Measurements from ENCODE around the gene GPX4. TPM values are rescaled to one million over a fixed set of nuclear protein-coding genes. Genes with fewer than 3 reads are reported as not detected.

The GPX4 gene
- total and polyA plus RNA-seq, 2 experiments from 2014 or later = 351 to 573 TPM

DNA sequence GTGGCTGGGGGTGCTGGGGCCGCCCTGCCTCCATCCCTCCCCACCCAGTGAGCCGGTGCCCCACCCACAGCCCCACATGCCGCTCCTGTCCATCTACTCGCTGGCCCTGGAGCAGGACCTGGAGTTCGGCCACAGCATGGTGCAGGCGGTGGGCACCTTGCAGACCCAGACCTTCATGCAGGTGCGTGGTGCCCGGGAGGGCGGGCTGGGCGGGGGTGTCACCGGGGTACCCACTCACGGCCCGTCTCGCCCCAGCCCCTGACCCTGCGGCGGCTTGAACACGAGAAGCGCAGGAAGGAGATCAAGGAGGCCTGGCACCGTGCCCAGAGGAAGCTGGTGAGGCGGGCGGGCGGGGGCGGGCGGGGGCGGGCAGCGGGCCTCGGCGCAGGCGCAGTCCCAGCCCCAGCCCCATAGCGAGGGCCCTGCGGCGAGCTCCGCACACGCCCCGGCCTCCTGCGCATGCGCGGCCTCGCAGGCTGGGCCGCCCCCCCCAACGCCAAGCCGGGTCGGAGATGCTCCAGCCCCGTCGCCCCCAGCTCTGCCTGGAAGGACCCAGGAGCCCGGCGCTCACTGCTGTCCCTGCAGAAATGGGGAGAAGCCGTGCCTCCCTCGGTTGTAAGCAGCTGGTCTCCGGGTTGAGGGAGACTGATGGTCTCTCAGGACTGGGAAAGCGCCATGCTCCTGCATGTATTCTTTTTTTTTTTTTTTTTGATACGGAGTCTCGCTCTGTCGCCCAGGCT, 29.1 kb upstream of the GPX4 start:
- Mint-ChIP-seq H3K36me3 (ENCODE audit: low read depth) (peaks cover 27% of the 10 kb centered on the region), H3K4me3 (no peak overlapping the region), H3K27me3 (ENCODE audit: insufficient read depth, low read depth, poor library complexity) (peaks cover 10% of the 10 kb centered on the region), H3K27ac (no peak overlapping the region), H3K4me1 (peaks cover 5% of the 10 kb centered on the region; the same call in 1 of the 3 replicates), H3K9me3 (no peaks in the 10 kb centered on the region)
- ATAC-seq (no peak), DNase-seq (ENCODE audit: low spot score) (no peak)
- 0 out of 2 replicates have a peak, but pooled peaks cover 4% of the 10 kb centered on the region for H3K79me2 ChIP-seq (replicated peaks; ENCODE audit: insufficient read depth)
- TF ChIP-seq ZNF114 (CRISPR knock-in tag; IDR thresholded peaks at IDR 0.05) = no peak
- TF ChIP-seq, protein P1, sequence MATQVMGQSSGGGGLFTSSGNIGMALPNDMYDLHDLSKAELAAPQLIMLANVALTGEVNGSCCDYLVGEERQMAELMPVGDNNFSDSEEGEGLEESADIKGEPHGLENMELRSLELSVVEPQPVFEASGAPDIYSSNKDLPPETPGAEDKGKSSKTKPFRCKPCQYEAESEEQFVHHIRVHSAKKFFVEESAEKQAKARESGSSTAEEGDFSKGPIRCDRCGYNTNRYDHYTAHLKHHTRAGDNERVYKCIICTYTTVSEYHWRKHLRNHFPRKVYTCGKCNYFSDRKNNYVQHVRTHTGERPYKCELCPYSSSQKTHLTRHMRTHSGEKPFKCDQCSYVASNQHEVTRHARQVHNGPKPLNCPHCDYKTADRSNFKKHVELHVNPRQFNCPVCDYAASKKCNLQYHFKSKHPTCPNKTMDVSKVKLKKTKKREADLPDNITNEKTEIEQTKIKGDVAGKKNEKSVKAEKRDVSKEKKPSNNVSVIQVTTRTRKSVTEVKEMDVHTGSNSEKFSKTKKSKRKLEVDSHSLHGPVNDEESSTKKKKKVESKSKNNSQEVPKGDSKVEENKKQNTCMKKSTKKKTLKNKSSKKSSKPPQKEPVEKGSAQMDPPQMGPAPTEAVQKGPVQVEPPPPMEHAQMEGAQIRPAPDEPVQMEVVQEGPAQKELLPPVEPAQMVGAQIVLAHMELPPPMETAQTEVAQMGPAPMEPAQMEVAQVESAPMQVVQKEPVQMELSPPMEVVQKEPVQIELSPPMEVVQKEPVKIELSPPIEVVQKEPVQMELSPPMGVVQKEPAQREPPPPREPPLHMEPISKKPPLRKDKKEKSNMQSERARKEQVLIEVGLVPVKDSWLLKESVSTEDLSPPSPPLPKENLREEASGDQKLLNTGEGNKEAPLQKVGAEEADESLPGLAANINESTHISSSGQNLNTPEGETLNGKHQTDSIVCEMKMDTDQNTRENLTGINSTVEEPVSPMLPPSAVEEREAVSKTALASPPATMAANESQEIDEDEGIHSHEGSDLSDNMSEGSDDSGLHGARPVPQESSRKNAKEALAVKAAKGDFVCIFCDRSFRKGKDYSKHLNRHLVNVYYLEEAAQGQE (IDR thresholded peaks at IDR 0.05; ENCODE audit: unreplicated experiment) = no peak
- TF ChIP-seq NANOG (IDR thresholded peaks at IDR 0.05; ENCODE audit: borderline replicate concordance) = no peak
- TF ChIP-seq EZH2 (IDR thresholded peaks at IDR 0.05; ENCODE audit: low read depth, unreplicated experiment) = no peak
- no peak for TF ChIP-seq ZNF331 (CRISPR knock-in tag; IDR thresholded peaks at IDR 0.05; ENCODE audit: low read depth)
- H3K4me3 ChIP-seq = no peak overlapping the region
- H3K4me2 ChIP-seq = no peak overlapping the region
- no peak overlapping the region for H3K27ac ChIP-seq (ENCODE audit: low read depth)
- peaks cover 4% of the 10 kb centered on the region; the same call in 1 of the 2 replicates for H3K36me3 ChIP-seq (ENCODE audit: insufficient read depth)
- no peak overlapping the region for H2AFZ ChIP-seq
- H4K20me1 ChIP-seq (replicated peaks; ENCODE audit: insufficient read depth) = 0 out of 2 replicates have a peak, but pooled peaks cover 3% of the 10 kb centered on the region
- no peaks in the 10 kb centered on the region for H3K4me1 ChIP-seq (ENCODE audit: insufficient read depth)
- no peaks in the 10 kb centered on the region for H3K9me2 ChIP-seq (ENCODE audit: insufficient read depth)
- H3F3A ChIP-seq (replicated peaks; ENCODE audit: low read depth) = peaks cover 22% of the 10 kb centered on the region
- 0 out of 2 replicates have a peak, but pooled peaks cover 5% of the 10 kb centered on the region for H3K27me3 ChIP-seq (ENCODE audit: insufficient read depth)

DNA sequence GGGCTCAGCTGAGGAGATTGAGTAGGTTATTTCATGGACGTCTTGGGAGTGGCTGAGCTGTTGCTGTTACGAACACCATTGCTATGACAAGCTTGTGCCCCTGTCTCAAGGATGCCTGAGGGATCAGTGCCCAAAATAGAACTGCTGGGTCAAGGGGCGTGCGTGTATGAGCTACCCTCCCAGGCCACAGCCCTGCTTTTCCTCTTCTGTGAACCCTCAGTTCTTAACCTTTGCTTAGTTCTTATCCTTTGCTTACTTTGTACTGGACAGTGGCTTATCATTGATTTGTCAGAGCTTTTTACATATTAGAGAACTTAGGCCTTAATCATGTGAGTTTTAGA, 27.8 kb upstream of the GPX4 start:
- Histone ChIP-seq H3K27me3 (ENCODE audit: insufficient read depth) (0 out of 2 replicates have a peak, but pooled peaks cover 5% of the 10 kb centered on the region), H3K27ac (ENCODE audit: low read depth) (no peak overlapping the region), H3K36me3 (ENCODE audit: insufficient read depth) (peaks cover 4% of the 10 kb centered on the region; the same call in 1 of the 2 replicates), H3K9me2 (ENCODE audit: insufficient read depth) (no peaks in the 10 kb centered on the region), H3K79me2 (replicated peaks; ENCODE audit: insufficient read depth) (0 out of 2 replicates have a peak, but pooled peaks cover 4% of the 10 kb centered on the region), H3K4me3 (no peak overlapping the region), H2AFZ (no peak overlapping the region), H3K4me2 (no peak overlapping the region), H3K4me1 (ENCODE audit: insufficient read depth) (no peaks in the 10 kb centered on the region), H3F3A (replicated peaks; ENCODE audit: low read depth) (peaks cover 22% of the 10 kb centered on the region), H4K20me1 (replicated peaks; ENCODE audit: insufficient read depth) (0 out of 2 replicates have a peak, but pooled peaks cover 3% of the 10 kb centered on the region)
- no peak overlapping the region for H3K27ac Mint-ChIP-seq
- no peak overlapping the region; the same call in 2 of the 3 replicates for H3K4me3 Mint-ChIP-seq
- no peaks in the 10 kb centered on the region for H3K9me3 Mint-ChIP-seq
- H3K27me3 Mint-ChIP-seq (ENCODE audit: insufficient read depth, low read depth, poor library complexity) = peaks cover 12% of the 10 kb centered on the region
- peaks cover 37% of the 10 kb centered on the region for H3K36me3 Mint-ChIP-seq (ENCODE audit: low read depth)
- ATAC-seq (no peak), DNase-seq (ENCODE audit: low spot score) (no peak)
- H3K4me1 Mint-ChIP-seq = peaks cover 5% of the 10 kb centered on the region; the same call in 1 of the 3 replicates
- TF ChIP-seq, protein P2, sequence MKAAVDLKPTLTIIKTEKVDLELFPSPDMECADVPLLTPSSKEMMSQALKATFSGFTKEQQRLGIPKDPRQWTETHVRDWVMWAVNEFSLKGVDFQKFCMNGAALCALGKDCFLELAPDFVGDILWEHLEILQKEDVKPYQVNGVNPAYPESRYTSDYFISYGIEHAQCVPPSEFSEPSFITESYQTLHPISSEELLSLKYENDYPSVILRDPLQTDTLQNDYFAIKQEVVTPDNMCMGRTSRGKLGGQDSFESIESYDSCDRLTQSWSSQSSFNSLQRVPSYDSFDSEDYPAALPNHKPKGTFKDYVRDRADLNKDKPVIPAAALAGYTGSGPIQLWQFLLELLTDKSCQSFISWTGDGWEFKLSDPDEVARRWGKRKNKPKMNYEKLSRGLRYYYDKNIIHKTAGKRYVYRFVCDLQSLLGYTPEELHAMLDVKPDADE (IDR thresholded peaks at IDR 0.05) = no peak
- TF ChIP-seq EZH2 (IDR thresholded peaks at IDR 0.05; ENCODE audit: low read depth, unreplicated experiment) (no peak), CREB1 (CRISPR knock-in tag; IDR thresholded peaks at IDR 0.05; ENCODE audit: low read depth) (no peak), POLR2AphosphoS5 (IDR thresholded peaks at IDR 0.05; ENCODE audit: low read depth) (no peak)
- TF ChIP-seq, protein P3, sequence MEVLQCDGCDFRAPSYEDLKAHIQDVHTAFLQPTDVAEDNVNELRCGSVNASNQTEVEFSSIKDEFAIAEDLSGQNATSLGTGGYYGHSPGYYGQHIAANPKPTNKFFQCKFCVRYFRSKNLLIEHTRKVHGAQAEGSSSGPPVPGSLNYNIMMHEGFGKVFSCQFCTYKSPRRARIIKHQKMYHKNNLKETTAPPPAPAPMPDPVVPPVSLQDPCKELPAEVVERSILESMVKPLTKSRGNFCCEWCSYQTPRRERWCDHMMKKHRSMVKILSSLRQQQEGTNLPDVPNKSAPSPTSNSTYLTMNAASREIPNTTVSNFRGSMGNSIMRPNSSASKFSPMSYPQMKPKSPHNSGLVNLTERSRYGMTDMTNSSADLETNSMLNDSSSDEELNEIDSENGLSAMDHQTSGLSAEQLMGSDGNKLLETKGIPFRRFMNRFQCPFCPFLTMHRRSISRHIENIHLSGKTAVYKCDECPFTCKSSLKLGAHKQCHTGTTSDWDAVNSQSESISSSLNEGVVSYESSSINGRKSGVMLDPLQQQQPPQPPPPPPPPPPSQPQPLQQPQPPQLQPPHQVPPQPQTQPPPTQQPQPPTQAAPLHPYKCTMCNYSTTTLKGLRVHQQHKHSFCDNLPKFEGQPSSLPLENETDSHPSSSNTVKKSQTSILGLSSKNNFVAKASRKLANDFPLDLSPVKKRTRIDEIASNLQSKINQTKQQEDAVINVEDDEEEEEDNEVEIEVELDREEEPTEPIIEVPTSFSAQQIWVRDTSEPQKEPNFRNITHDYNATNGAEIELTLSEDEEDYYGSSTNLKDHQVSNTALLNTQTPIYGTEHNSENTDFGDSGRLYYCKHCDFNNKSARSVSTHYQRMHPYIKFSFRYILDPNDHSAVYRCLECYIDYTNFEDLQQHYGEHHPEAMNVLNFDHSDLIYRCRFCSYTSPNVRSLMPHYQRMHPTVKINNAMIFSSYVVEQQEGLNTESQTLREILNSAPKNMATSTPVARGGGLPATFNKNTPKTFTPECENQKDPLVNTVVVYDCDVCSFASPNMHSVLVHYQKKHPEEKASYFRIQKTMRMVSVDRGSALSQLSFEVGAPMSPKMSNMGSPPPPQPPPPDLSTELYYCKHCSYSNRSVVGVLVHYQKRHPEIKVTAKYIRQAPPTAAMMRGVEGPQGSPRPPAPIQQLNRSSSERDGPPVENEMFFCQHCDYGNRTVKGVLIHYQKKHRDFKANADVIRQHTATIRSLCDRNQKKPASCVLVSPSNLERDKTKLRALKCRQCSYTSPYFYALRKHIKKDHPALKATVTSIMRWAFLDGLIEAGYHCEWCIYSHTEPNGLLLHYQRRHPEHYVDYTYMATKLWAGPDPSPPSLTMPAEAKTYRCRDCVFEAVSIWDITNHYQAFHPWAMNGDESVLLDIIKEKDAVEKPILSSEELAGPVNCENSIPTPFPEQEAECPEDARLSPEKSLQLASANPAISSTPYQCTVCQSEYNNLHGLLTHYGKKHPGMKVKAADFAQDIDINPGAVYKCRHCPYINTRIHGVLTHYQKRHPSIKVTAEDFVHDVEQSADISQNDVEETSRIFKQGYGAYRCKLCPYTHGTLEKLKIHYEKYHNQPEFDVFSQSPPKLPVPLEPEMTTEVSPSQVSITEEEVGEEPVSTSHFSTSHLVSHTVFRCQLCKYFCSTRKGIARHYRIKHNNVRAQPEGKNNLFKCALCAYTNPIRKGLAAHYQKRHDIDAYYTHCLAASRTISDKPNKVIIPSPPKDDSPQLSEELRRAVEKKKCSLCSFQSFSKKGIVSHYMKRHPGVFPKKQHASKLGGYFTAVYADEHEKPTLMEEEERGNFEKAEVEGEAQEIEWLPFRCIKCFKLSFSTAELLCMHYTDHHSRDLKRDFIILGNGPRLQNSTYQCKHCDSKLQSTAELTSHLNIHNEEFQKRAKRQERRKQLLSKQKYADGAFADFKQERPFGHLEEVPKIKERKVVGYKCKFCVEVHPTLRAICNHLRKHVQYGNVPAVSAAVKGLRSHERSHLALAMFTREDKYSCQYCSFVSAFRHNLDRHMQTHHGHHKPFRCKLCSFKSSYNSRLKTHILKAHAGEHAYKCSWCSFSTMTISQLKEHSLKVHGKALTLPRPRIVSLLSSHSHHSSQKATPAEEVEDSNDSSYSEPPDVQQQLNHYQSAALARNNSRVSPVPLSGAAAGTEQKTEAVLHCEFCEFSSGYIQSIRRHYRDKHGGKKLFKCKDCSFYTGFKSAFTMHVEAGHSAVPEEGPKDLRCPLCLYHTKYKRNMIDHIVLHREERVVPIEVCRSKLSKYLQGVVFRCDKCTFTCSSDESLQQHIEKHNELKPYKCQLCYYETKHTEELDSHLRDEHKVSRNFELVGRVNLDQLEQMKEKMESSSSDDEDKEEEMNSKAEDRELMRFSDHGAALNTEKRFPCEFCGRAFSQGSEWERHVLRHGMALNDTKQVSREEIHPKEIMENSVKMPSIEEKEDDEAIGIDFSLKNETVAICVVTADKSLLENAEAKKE (CRISPR knock-in tag; IDR thresholded peaks at IDR 0.05) = no peak
